IMR-90 (cell line): ENCODE data around the gene EXOC4. TPM values are rescaled to one million over a fixed set of nuclear protein-coding genes. Genes with fewer than 3 reads are reported as not detected.

Experiments
- ATAC-seq: fragments of 200-7000 bp; cut with Tn5 transposase; 2 replicates; pipeline ENCODE4 v1.9.1; 2020; ENCODE audit warnings: low read depth, mild to moderate bottlenecking, moderate library complexity
- BruUV-seq: library from RNA; stranded (reverse); fragments of 400-500 nt; replicated peaks from 2 replicates; lab custom pipeline; 2021; lab: Mats Ljungman, UMichigan
- CTCF ChIA-PET: fragments of 300-600 bp; formaldehyde crosslinking; extraction: SDS; loops from one replicate; lab custom pipeline; 2021; ENCODE audit warnings: antibody characterized with exemption; lab: Yijun Ruan, JAX
- POLR2A ChIA-PET: fragments of 300-600 bp; sonication (Branson Sonifier 250); formaldehyde crosslinking; loops from one replicate; lab custom pipeline; 2022; ENCODE audit warnings: antibody characterized with exemption; ENCODE audit not compliant: unreplicated experiment; lab: Charles Lee
- DNase-seq: peaks from one replicate; pipeline ENCODE4 v3.0.0; 2013
- H2AFZ ChIP-seq: replicated peaks from 2 replicates; pipeline ENCODE3; 2013; ENCODE audit warnings: low read length, mild to moderate bottlenecking; ENCODE audit not compliant: poor library complexity
- H2AK5ac ChIP-seq: 2 replicates; pipeline ENCODE4 v1.6.1; 2013; ENCODE audit warnings: low read depth, low read length, inconsistent platforms
- H2AK9ac ChIP-seq: replicated peaks from 2 replicates; pipeline ENCODE3; 2013; ENCODE audit warnings: mild to moderate bottlenecking, low read depth, low read length, moderate library complexity; ENCODE audit not compliant: poor library complexity
- H2BK120ac ChIP-seq: 2 replicates; pipeline ENCODE4 v1.6.1; 2013; ENCODE audit warnings: low read depth, low read length, inconsistent platforms
- H2BK15ac ChIP-seq: 3 replicates; pipeline ENCODE4 v1.6.1; 2013; ENCODE audit warnings: low read depth, low read length, inconsistent platforms
- H2BK20ac ChIP-seq: 2 replicates; pipeline ENCODE4 v1.6.1; 2013; ENCODE audit warnings: low read depth, mild to moderate bottlenecking, inconsistent platforms, low read length, moderate library complexity
- H2BK5ac ChIP-seq: 2 replicates; pipeline ENCODE4 v1.6.1; 2013; ENCODE audit warnings: mild to moderate bottlenecking, low read depth, low read length, inconsistent platforms; ENCODE audit not compliant: poor library complexity, severe bottlenecking
- H3K14ac ChIP-seq: replicated peaks from 2 replicates; pipeline ENCODE4 v1.6.1; 2013; ENCODE audit warnings: low read depth, low read length, inconsistent platforms
- H3K18ac ChIP-seq: 2 replicates; pipeline ENCODE4 v1.6.1; 2013; ENCODE audit warnings: low read depth, low read length, control low read depth
- H3K23ac ChIP-seq: 2 replicates; pipeline ENCODE4 v1.6.1; 2013; ENCODE audit warnings: low read depth, low read length, inconsistent platforms
- H3K27ac ChIP-seq: 2 replicates; pipeline ENCODE4 v1.5.1; 2013; ENCODE audit warnings: mild to moderate bottlenecking, control low read depth, low read length; ENCODE audit not compliant: insufficient read depth
- H3K27me3 ChIP-seq: 2 replicates; pipeline ENCODE4 v1.6.1; 2013; ENCODE audit warnings: low read length; ENCODE audit not compliant: control insufficient read depth, insufficient read depth
- H3K36me3 ChIP-seq: 2 replicates; pipeline ENCODE4 v1.6.1; 2013; ENCODE audit warnings: low read length, mixed read lengths; ENCODE audit not compliant: control insufficient read depth, insufficient read depth
- H3K4ac ChIP-seq: 2 replicates; pipeline ENCODE4 v1.6.1; 2013; ENCODE audit warnings: low read depth, low read length, inconsistent platforms
- H3K4me1 ChIP-seq: 2 replicates; pipeline ENCODE4 v1.6.1; 2013; ENCODE audit warnings: low read length, mixed read lengths; ENCODE audit not compliant: control insufficient read depth, insufficient read depth
- H3K4me2 ChIP-seq: 2 replicates; pipeline ENCODE4 v1.6.1; 2013; ENCODE audit warnings: low read depth, mild to moderate bottlenecking, control low read depth, low read length, moderate library complexity
- H3K4me3 ChIP-seq: 2 replicates; pipeline ENCODE4 v1.5.1; 2013; ENCODE audit warnings: low read depth, mild to moderate bottlenecking, control low read depth, low read length, moderate library complexity; ENCODE audit not compliant: insufficient read depth
- H3K56ac ChIP-seq: 2 replicates; pipeline ENCODE4 v1.6.1; 2013; ENCODE audit warnings: low read length, inconsistent platforms; ENCODE audit not compliant: insufficient read depth; ENCODE audit errors: extremely low read depth
- H3K79me1 ChIP-seq, 2 experiments: 2 replicates each; pipeline ENCODE4 v1.6.1; 2013; ENCODE audit warnings: low read length in 2 of 2, inconsistent platforms in 1 of 2, low read depth in 1 of 2
- H3K9ac ChIP-seq: 2 replicates; pipeline ENCODE4 v1.6.1; 2013; ENCODE audit warnings: low read depth, low read length, control low read depth
- H3K9me1 ChIP-seq: 2 replicates; pipeline ENCODE4 v1.6.1; 2013; ENCODE audit warnings: low read length, inconsistent platforms; ENCODE audit not compliant: insufficient read depth
- H3K9me3 ChIP-seq: 2 replicates; pipeline ENCODE4 v1.6.1; 2013; ENCODE audit warnings: low read length; ENCODE audit not compliant: control insufficient read depth, insufficient read depth
- H4K20me1 ChIP-seq: 2 replicates; pipeline ENCODE4 v1.6.1; 2013; ENCODE audit warnings: low read length, inconsistent platforms; ENCODE audit not compliant: insufficient read depth
- H4K5ac ChIP-seq: 2 replicates; pipeline ENCODE4 v1.6.1; 2013; ENCODE audit warnings: mild to moderate bottlenecking, low read depth, low read length, control low read depth
- H4K8ac ChIP-seq, 2 experiments: 2 replicates each; pipeline ENCODE4 v1.6.1; 2013; ENCODE audit warnings: low read depth in 2 of 2, low read length in 2 of 2, control low read depth in 1 of 2, inconsistent platforms in 1 of 2
- H4K91ac ChIP-seq: 2 replicates; pipeline ENCODE4 v1.6.1; 2013; ENCODE audit warnings: low read depth, low read length, inconsistent platforms; ENCODE audit not compliant: insufficient read depth
- CEBPB ChIP-seq: IDR thresholded peaks from 2 replicates; pipeline ENCODE4 v1.6.1; 2012; ENCODE audit warnings: low read depth, low read length, improper control_type of control experiment
- FOS ChIP-seq: fragments of 150-350 bp; IDR thresholded peaks from 2 replicates; pipeline ENCODE4 v1.6.1; 2016; ENCODE audit warnings: low read depth, low read length
- SMC3 ChIP-seq: fragments of 150-350 bp; IDR thresholded peaks from 2 replicates; pipeline ENCODE4 v1.6.1; 2016; ENCODE audit warnings: low read depth, mild to moderate bottlenecking, antibody characterized with exemption, low read length, moderate library complexity
- WGBS, 2 experiments: methylation state at CpG; one replicate each; pipeline versions ENCODE4 v1.1.5 to v1.1.7; 2013; ENCODE audit warnings: missing lambda C conversion rate in 2 of 2; ENCODE audit not compliant: insufficient read length in 1 of 2; ENCODE audit errors: extremely low coverage in 2 of 2; 5-methylcytosine and 5-hydroxymethylcytosine counted together
- dilution Hi-C: fragments of 300-500 bp; cut with HindIII; formaldehyde crosslinking; loops from one replicate; pipeline ENCODE4 v1.14.3; 2018; ENCODE audit warnings: low sequenced_read_pairs; ENCODE audit not compliant: unreplicated experiment
- in situ Hi-C: fragments of 300-500 bp; cut with MboI; formaldehyde crosslinking; loops from 3 replicates; pipeline ENCODE4 v1.14.3; 2019; ENCODE audit warnings: low sequenced_read_pairs, inconsistent platforms, mixed read lengths
- intact Hi-C: fragments of 100-400 bp; cut with micrococcal nuclease; formaldehyde crosslinking; loops from 2 replicates; pipeline ENCODE4 v1.10.0; 2022
- polyA plus RNA-seq, 3 experiments: library from polyadenylated mRNA; depleted of rRNA; stranded (reverse); fragments of >200 nt; gene quantifications; 2 replicates each; pipeline ENCODE4 v1.2.3, GENCODE V29; 2012; ENCODE audit warnings: low replicate concordance in 1 of 3
- total RNA-seq: library from RNA; depleted of rRNA; stranded (reverse); fragments of >200 nt; gene quantifications from 2 replicates; pipeline ENCODE4 v1.2.3, GENCODE V29; 2012

Gene EXOC4
- total and polyA plus RNA-seq, 2 of the 4 experiments (the other 2 are of a cell fraction), result 25.4 to 94.6 TPM

DNA sequence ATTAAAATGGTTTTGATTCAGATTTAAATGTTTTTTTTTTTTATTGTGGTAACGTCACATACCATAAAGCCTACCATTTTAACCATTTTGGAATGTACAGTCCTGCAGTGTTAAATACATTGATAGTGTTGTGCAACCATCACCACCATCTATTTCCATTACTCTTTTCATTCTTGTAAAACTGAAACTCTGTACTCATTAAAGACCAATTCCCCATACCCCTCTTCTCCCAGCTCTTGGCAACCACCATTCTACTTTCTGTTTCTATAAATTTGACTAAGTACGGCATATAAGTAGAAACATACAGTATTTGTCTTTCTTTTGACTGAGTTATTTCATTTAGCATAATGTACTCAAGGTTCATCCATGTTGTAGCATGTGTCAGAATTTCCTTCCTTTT, 96.2 kb downstream of the EXOC4 start:
- Histone ChIP-seq H4K8ac (no peak overlapping the region), H3K56ac (no peak overlapping the region), H3K9ac (no peak overlapping the region), H3K23ac (no peak overlapping the region), H3K4ac (no peak overlapping the region), H3K36me3 (no peaks in the 10 kb centered on the region), H2AK9ac (no peak overlapping the region), H2BK15ac (no peak overlapping the region), H2BK120ac (no peak overlapping the region), H2AFZ (no peak overlapping the region), H3K14ac (no peak overlapping the region), H3K27me3 (no peaks in the 10 kb centered on the region), H3K9me1 (no peaks in the 10 kb centered on the region), H2AK5ac (no peak overlapping the region), H4K5ac (no peak overlapping the region), H4K91ac (no peak overlapping the region), H4K20me1 (no peaks in the 10 kb centered on the region), H3K9me3 (0 out of 2 replicates have a peak, but pooled peaks cover 1% of the 10 kb centered on the region), H3K27ac (no peak overlapping the region), H3K4me2 (no peak overlapping the region), H3K4me3 (no peak overlapping the region), H3K79me1 (peaks cover 7 to 11% of the 10 kb centered on the region in 2 experiments; a peak in 2 of 4 replicates), H3K4me1 (no peaks in the 10 kb centered on the region), H2BK5ac (no peak overlapping the region), H3K18ac (no peak overlapping the region), H2BK20ac (no peak overlapping the region)
- TF ChIP-seq FOS, result no peak
- no peak for TF ChIP-seq SMC3
- 0 out of 2 replicates have a peak, but pooled peaks have one; percentile 35 for TF ChIP-seq CEBPB
- POLR2A ChIA-PET, result no interaction called here
- intact Hi-C loops (loop anchor here (10.0 kb wide), 1 partner anchor 666 kb away; no protein-coding TSS in a partner anchor), in situ Hi-C loops (no loop called here), dilution Hi-C loops (no loop called here)
- CTCF ChIA-PET, result no interaction called here
- no CpG with 5 or more reads among the region's 2 CpGs for WGBS, 2 experiments
- no TSS peak for BruUV-seq
- no peak for ATAC-seq
- no peak for DNase-seq
